K562 (cell line): ENCODE measurements around the gene SAP25. TPM values are rescaled to one million over a fixed set of nuclear protein-coding genes. Genes with fewer than 3 reads are reported as not detected.
A peak's percentile ranks its signal among the peaks of the same experiment; 100 is the strongest.

Experiments used
- CTBP1 ChIP-seq: fragments of 450-650 bp; IDR thresholded peaks from 2 replicates; pipeline ENCODE4 v1.6.1; 2016; ENCODE audit warnings: borderline replicate concordance
- DMBX1 ChIP-seq: fragments of 250-450 bp; sonication (Bioruptor Pico); IDR thresholded peaks from 2 replicates; pipeline ENCODE4 v1.8.0; 2022; ENCODE audit warnings: inconsistent platforms, mild to moderate bottlenecking, moderate library complexity, borderline replicate concordance
- HMGN3 ChIP-seq: IDR thresholded peaks from 2 replicates; pipeline ENCODE4 v1.6.1; 2011; ENCODE audit warnings: borderline replicate concordance, low read depth, mild to moderate bottlenecking, mixed read lengths, low read length; ENCODE audit not compliant: insufficient read length; ENCODE audit errors: extremely low read depth
- MCM3 ChIP-seq: fragments of 450-650 bp; IDR thresholded peaks from 2 replicates; pipeline ENCODE4 v1.6.1; 2016
- MYNN ChIP-seq, 2 experiments: sonication (generic); formaldehyde crosslinking in 1 of 2; IDR thresholded peaks; 2 replicates each; pipeline versions ENCODE4 v1.5.0 to v1.6.1; 2016 to 2020; ENCODE audit warnings: antibody characterized with exemption in 1 of 2, missing genetic modification reagents in 1 of 2
- NCOA6 ChIP-seq: fragments of 450-650 bp; IDR thresholded peaks from 2 replicates; pipeline ENCODE4 v1.6.1; 2017; ENCODE audit warnings: mild to moderate bottlenecking
- NFIX ChIP-seq: fragments of 250-450 bp; sonication (Bioruptor Pico); IDR thresholded peaks from 2 replicates; pipeline ENCODE4 v1.4.0; 2020; ENCODE audit warnings: low read depth, mild to moderate bottlenecking, moderate library complexity
- POLR2AphosphoS5 ChIP-seq: IDR thresholded peaks from 2 replicates; pipeline ENCODE4 v1.6.1; 2011; ENCODE audit warnings: mild to moderate bottlenecking, low read depth, low read length, moderate library complexity; ENCODE audit not compliant: control insufficient read depth, insufficient read depth
- POLR2H ChIP-seq: IDR thresholded peaks from 2 replicates; pipeline ENCODE4 v1.6.1; 2016; ENCODE audit warnings: missing genetic modification characterization, low read depth, mild to moderate bottlenecking, control low read depth, missing compliant biosample characterization, moderate library complexity
- SP1 ChIP-seq: sonication (generic); formaldehyde crosslinking; IDR thresholded peaks from 2 replicates; pipeline ENCODE4 v1.8.1; 2022; ENCODE audit warnings: mild to moderate bottlenecking, missing genetic modification reagents
- SP2 ChIP-seq: IDR thresholded peaks from 2 replicates; pipeline ENCODE4 v1.6.1; 2011; ENCODE audit warnings: mild to moderate bottlenecking, low read depth, low read length, moderate library complexity; ENCODE audit not compliant: poor library complexity, severe bottlenecking; ENCODE audit errors: extremely low read depth
- SRSF3 ChIP-seq: fragments of 200-400 bp; formaldehyde crosslinking; IDR thresholded peaks from 2 replicates; pipeline ENCODE4 v1.6.1; 2016; ENCODE audit warnings: mild to moderate bottlenecking, low read length, moderate library complexity; ENCODE audit not compliant: insufficient read depth
- TAF7 ChIP-seq: fragments of 450-650 bp; IDR thresholded peaks from 2 replicates; pipeline ENCODE4 v1.6.1; 2016; ENCODE audit warnings: missing genetic modification characterization, missing compliant biosample characterization
- ZNF146 ChIP-seq: IDR thresholded peaks from one replicate; pipeline ENCODE4 v1.6.1; 2018; ENCODE audit warnings: missing compliant biosample characterization; ENCODE audit not compliant: unreplicated experiment
- ZNF668 ChIP-seq: fragments of 250-450 bp; sonication (Bioruptor Pico); IDR thresholded peaks from 2 replicates; pipeline ENCODE4 v1.8.0; 2022; ENCODE audit warnings: mild to moderate bottlenecking, inconsistent platforms
- ZNF766 ChIP-seq: fragments of 200-800 bp; sonication (Bioruptor generic); conservative IDR thresholded peaks from 2 replicates; pipeline ENCODE4 v1.6.1; 2016; ENCODE audit warnings: missing genetic modification characterization, missing compliant biosample characterization
- ZNF778 ChIP-seq: fragments of 450-650 bp; formaldehyde crosslinking; IDR thresholded peaks from 2 replicates; pipeline ENCODE4 v1.4.0; 2020; ENCODE audit warnings: mild to moderate bottlenecking, moderate library complexity
- polyA plus RNA-seq, 8 experiments: library from polyadenylated mRNA; depleted of rRNA in 4 of 8; stranded (reverse) in 5 of 8; unstranded in 3 of 8; fragments of >200 nt; fragmentation: Nextera tagmentation in 2 of 8; fragmentation: Illumina TruSeq in 1 of 8; extraction: Ambion mirVana in 2 of 8; extraction: Trizol in 1 of 8; gene quantifications; 2 replicates each; pipeline versions ENCODE4 v1.2.1 to v1.2.3, GENCODE V29; 2011 to 2014; ENCODE audit warnings: inconsistent platforms in 1 of 8, missing spikeins in 1 of 8
- total RNA-seq, 7 experiments: library from RNA; depleted of rRNA in 6 of 7; stranded (reverse); fragments of >200 nt in 6 of 7; fragmentation: Illumina TruSeq in 2 of 7; extraction: Trizol in 2 of 7; gene quantifications; 2 replicates each; pipeline versions ENCODE4 v1.2.1 to v1.2.3, GENCODE V29; 2011 to 2021; ENCODE audit warnings: low replicate concordance in 1 of 7
- TF ChIP-seq, protein P1 (sequence below): fragments of 450-650 bp; IDR thresholded peaks from 2 replicates; pipeline ENCODE4 v1.6.1; 2016
- TF ChIP-seq, protein P2 (sequence below): fragments of 450-650 bp; formaldehyde crosslinking; IDR thresholded peaks from 2 replicates; pipeline ENCODE4 v1.4.0; 2020; ENCODE audit warnings: mild to moderate bottlenecking, moderate library complexity
- TF ChIP-seq, protein P3 (sequence below), 2 experiments: fragments of 450-650 bp; IDR thresholded peaks; 2 replicates each; pipeline ENCODE4 v1.6.1; 2018; ENCODE audit warnings: mild to moderate bottlenecking in 2 of 2, low read depth in 1 of 2; ENCODE audit not compliant: partially characterized antibody in 2 of 2

SAP25 gene
- total and polyA plus RNA-seq, 9 of the 15 experiments (the other 6 are each of a cell fraction or from before 2014, with no cell fraction given): 0.13 to 5.3 (median 0.78) TPM; not detected in 1

DNA sequence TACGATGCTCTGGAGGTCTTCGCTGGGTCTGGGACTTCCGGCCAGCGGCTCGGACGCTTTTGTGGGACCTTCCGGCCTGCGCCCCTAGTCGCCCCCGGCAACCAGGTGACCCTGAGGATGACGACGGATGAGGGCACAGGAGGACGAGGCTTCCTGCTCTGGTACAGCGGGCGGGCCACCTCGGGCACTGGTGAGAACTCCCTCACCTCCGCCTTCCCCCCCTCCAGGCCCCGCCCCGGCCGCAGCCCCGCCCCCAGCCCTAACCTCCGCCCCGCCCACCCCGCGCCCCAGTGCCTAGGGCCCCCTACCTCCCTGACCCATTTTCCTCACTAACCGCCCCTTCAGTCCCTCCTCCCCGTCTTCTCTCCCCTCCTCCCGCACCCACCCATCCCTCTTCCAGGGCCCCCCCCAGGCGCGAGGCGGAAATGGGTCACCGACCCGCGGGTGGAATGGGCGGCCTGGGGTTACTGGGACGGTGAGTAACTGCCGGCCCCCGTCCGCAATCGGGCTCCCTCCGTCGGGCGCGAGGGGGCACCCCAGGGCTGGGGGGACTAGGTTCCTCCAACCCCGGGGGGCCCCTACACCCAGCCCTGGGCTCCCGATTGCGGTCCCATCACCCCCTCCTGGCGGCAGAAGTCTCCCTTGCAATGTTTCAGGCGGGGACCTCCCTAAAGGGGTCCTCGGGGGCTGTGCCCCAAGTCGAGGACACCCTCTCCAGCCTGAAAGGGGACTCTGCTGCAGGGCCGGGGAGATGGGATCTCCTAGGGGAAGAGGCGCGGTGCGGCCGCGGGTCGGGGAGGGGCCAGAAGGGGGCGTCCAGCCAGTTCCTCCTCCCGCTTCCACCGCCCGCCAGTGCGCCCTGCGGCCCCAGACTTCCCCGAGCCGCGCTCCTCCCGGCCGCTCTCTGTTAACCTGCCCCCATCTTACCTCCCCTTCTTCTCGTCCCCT lies 30.6 kb upstream of the SAP25 start (continued):
- TF ChIP-seq POLR2AphosphoS5 (no peak), MCM3 (no peak), NCOA6 (no peak), ZNF668 (CRISPR knock-in tag) (no peak), ZNF146 (CRISPR knock-in tag) (no peak), ZNF766 (CRISPR knock-in tag) (no peak), HMGN3 (peak; percentile 78), SRSF3 (no peak), CTBP1 (peak; percentile 92), POLR2H (tag) (no peak), MYNN (IDR thresholded peaks at IDR 0.05) (0 out of 2 replicates have a peak, but pooled peaks have one; percentile 41), MYNN (CRISPR knock-in tag; IDR thresholded peaks at IDR 0.05) (no peak), SP1 (CRISPR knock-in tag) (peak; percentile 52; the same call in 1 of the 2 replicates), DMBX1 (CRISPR knock-in tag) (no peak), SP2 (no peak), NFIX (CRISPR knock-in tag) (no peak), TAF7 (tag) (no peak), ZNF778 (CRISPR knock-in tag) (no peak)
- TF ChIP-seq, protein P1, sequence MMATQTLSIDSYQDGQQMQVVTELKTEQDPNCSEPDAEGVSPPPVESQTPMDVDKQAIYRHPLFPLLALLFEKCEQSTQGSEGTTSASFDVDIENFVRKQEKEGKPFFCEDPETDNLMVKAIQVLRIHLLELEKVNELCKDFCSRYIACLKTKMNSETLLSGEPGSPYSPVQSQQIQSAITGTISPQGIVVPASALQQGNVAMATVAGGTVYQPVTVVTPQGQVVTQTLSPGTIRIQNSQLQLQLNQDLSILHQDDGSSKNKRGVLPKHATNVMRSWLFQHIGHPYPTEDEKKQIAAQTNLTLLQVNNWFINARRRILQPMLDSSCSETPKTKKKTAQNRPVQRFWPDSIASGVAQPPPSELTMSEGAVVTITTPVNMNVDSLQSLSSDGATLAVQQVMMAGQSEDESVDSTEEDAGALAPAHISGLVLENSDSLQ: peak; percentile 13; the same call in 1 of the 2 replicates
- TF ChIP-seq, protein P2, sequence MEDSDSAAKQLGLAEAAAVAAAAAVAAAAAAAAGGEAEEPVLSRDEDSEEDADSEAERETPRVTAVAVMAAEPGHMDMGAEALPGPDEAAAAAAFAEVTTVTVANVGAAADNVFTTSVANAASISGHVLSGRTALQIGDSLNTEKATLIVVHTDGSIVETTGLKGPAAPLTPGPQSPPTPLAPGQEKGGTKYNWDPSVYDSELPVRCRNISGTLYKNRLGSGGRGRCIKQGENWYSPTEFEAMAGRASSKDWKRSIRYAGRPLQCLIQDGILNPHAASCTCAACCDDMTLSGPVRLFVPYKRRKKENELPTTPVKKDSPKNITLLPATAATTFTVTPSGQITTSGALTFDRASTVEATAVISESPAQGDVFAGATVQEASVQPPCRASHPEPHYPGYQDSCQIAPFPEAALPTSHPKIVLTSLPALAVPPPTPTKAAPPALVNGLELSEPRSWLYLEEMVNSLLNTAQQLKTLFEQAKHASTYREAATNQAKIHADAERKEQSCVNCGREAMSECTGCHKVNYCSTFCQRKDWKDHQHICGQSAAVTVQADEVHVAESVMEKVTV (CRISPR knock-in tag): 0 out of 2 replicates have a peak, but pooled peaks have one; percentile 35
- TF ChIP-seq, protein P3, sequence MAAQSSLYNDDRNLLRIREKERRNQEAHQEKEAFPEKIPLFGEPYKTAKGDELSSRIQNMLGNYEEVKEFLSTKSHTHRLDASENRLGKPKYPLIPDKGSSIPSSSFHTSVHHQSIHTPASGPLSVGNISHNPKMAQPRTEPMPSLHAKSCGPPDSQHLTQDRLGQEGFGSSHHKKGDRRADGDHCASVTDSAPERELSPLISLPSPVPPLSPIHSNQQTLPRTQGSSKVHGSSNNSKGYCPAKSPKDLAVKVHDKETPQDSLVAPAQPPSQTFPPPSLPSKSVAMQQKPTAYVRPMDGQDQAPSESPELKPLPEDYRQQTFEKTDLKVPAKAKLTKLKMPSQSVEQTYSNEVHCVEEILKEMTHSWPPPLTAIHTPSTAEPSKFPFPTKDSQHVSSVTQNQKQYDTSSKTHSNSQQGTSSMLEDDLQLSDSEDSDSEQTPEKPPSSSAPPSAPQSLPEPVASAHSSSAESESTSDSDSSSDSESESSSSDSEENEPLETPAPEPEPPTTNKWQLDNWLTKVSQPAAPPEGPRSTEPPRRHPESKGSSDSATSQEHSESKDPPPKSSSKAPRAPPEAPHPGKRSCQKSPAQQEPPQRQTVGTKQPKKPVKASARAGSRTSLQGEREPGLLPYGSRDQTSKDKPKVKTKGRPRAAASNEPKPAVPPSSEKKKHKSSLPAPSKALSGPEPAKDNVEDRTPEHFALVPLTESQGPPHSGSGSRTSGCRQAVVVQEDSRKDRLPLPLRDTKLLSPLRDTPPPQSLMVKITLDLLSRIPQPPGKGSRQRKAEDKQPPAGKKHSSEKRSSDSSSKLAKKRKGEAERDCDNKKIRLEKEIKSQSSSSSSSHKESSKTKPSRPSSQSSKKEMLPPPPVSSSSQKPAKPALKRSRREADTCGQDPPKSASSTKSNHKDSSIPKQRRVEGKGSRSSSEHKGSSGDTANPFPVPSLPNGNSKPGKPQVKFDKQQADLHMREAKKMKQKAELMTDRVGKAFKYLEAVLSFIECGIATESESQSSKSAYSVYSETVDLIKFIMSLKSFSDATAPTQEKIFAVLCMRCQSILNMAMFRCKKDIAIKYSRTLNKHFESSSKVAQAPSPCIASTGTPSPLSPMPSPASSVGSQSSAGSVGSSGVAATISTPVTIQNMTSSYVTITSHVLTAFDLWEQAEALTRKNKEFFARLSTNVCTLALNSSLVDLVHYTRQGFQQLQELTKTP (IDR thresholded peaks at IDR 0.05; ENCODE audit: low read depth in 1 of 2, partially characterized antibody in 2 of 2): peak in 1 of 2 experiments; percentile 56
